Ovary (tissue), 9 donors: ENCODE measurements around the gene RBM6. TPM values are rescaled to one million over a fixed set of nuclear protein-coding genes. Genes with fewer than 3 reads are reported as not detected.

Source experiments
- DNase-seq, 5 donors: peaks; one replicate each; pipeline ENCODE4 v3.0.0-alpha.2; 2019 to 2020
- H3K27ac ChIP-seq, 2 donors: fragments of 200-600 bp; one replicate each; pipeline versions ENCODE4 v1.5.1 to v1.8.0; 2019 to 2022
- H3K27me3 ChIP-seq: fragments of 200-600 bp; one replicate; pipeline ENCODE4 v1.8.0; 2022
- H3K36me3 ChIP-seq: fragments of 200-600 bp; sonication (generic); one replicate; pipeline ENCODE4 v1.5.1; 2019
- H3K4me1 ChIP-seq: one replicate; pipeline ENCODE4 v1.8.1; 2013; ENCODE audit warnings: mild to moderate bottlenecking, moderate library complexity; ENCODE audit not compliant: insufficient read depth
- H3K4me3 ChIP-seq: fragments of 200-600 bp; sonication (generic); one replicate; pipeline ENCODE4 v1.5.1; 2017
- H3K9me3 ChIP-seq, 2 donors: fragments of 200-600 bp in 1 of 2; sonication (generic) in 1 of 2; one replicate each; pipeline versions ENCODE4 v1.5.1 to v1.8.1; 2013 to 2019; ENCODE audit warnings: mild to moderate bottlenecking in 1 of 2, moderate library complexity in 1 of 2
- CTCF ChIP-seq, 3 donors: fragments of 450-650 bp in 2 of 3; fragments of 200-600 bp in 1 of 3; IDR thresholded peaks; one replicate each; pipeline versions ENCODE4 v1.5.1 to v1.8.0; 2016 to 2022; ENCODE audit warnings: antibody characterized with exemption in 3 of 3, mild to moderate bottlenecking in 1 of 3
- EP300 ChIP-seq: sonication (generic); formaldehyde crosslinking; IDR thresholded peaks from one replicate; pipeline ENCODE4 v1.6.1; 2017; ENCODE audit warnings: antibody characterized with exemption
- POLR2A ChIP-seq: fragments of 450-650 bp; IDR thresholded peaks from one replicate; pipeline ENCODE4 v1.6.1; 2017; ENCODE audit warnings: antibody characterized with exemption, mild to moderate bottlenecking, moderate library complexity
- WGBS, 3 donors: extraction: QIAGEN DNeasy Blood & Tissue Kit in 1 of 3; methylation state at CpG; one replicate each; pipeline versions ENCODE4 v1.1.5 to v1.1.7; 2013 to 2017; 5-methylcytosine and 5-hydroxymethylcytosine counted together
- intact Hi-C, 4 donors: fragments of 100-400 bp; cut with DNase I; formaldehyde crosslinking; loops; one replicate each; pipeline versions ENCODE4 v1.11.0 to v1.15.1; 2022 to 2023
- polyA plus RNA-seq, 2 donors: library from polyadenylated mRNA; stranded (reverse); fragments of 200-250 nt in 1 of 2; fragments of 350-450 nt in 1 of 2; fragmentation: Illumina TruSeq in 1 of 2; extraction: RNeasy Lipid Tissue Mini Kit (QIAGEN cat#74804) in 1 of 2; gene quantifications; one replicate each; pipeline ENCODE4 v1.2.3, GENCODE V29; 2013 to 2014
- total RNA-seq, 7 donors: library from RNA; depleted of rRNA in 2 of 7; stranded (reverse); fragments of >200 nt in 2 of 7; fragmentation: NEBNext Ultra II Directional in 3 of 7; extraction: Animal tissue kit (Norgen Biotek cat#: 25700) in 3 of 7; gene quantifications; one replicate each; pipeline versions ENCODE4 v1.1.0 to v1.2.4, GENCODE V29; 2016 to 2023
- donor health status: DM: no; HTN: no; CAD: no; lungs with moderate emphysema.
- donor health status: DM: no; HTN: no; CAD: no.
- donor health status: Bipolar disorder and iron deficiency.
- donor health status: DM: yes; HTN: yes; CAD: no.
- donor health status: DM: no; HTN: no; CAD: no.
- donor health status: DM: yes; HTN: yes; CAD: no.

The RBM6 gene
- total and polyA plus RNA-seq, 9 donors: 70.1 to 108 (median 88.0) TPM

DNA sequence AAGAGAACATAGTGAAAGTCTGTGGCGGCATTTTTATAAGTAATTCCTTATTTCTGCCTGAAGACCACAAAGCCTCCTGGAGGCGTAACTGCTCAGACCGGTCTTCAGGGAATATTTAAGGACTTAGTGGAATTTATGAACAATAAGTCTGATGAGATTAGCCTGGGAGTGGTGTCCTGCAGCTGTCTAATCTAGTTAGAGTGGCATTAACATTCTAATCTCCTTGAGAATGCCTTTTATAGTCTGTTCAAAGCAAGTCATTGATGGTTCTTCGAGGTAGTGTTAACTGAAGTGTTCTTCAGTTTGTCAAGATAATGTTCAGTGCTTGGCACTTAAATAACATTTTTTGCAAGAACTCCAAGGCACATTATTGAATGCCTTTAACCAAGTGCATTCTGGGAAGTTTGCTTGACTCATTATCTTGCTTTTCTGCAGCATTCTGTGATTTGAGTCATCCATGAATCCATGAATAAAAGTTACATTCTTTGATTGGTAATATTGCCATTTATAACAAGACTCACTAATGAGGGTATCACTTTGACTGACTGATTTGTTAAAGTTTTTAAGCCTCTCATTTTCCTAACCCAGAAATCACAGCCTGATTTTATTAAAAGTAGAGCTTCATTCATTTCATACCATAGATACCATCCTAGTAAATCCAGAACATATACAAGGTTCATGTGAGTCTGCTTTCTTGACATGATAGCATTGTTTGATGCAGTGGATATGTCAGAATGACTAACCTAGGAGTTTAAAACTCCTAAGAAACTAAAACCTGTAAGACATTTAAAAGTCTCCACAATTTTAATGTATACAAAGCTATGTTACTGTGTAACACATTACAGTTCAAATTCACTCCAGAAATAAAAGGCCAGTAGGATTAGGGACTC, 161.3 kb downstream of the RBM6 start:
- DNase-seq: no peak
- TF ChIP-seq POLR2A: no peak
- TF ChIP-seq EP300: no peak
- TF ChIP-seq CTCF (IDR thresholded peaks at IDR 0.05): no peak
- H3K9me3 ChIP-seq: no peaks in the 10 kb centered on the region
- intact Hi-C loops: no loop called here
- H3K27ac ChIP-seq: no peak overlapping the region
- no peaks in the 10 kb centered on the region for H3K36me3 ChIP-seq
- 76 to 81% (median 78%) methylated on average over 4 of the region's 4 CpGs for WGBS, 3 donors
- no peaks in the 10 kb centered on the region for H3K4me1 ChIP-seq
- no peaks in the 10 kb centered on the region for H3K27me3 ChIP-seq
- no peak overlapping the region for H3K4me3 ChIP-seq

GRCh38 chr3:50102558-50102957, 162.6 kb downstream of the RBM6 start:
- no peak overlapping the region for H3K27ac ChIP-seq
- H3K36me3 ChIP-seq: no peaks in the 10 kb centered on the region
- no peaks in the 10 kb centered on the region for H3K9me3 ChIP-seq
- 89 to 92% (median 90%) methylated on average over 7 of the region's 7 CpGs for WGBS, 3 donors
- DNase-seq: no peak
- no peaks in the 10 kb centered on the region for H3K4me1 ChIP-seq
- H3K27me3 ChIP-seq: no peaks in the 10 kb centered on the region
- TF ChIP-seq CTCF (IDR thresholded peaks at IDR 0.05) (no peak), POLR2A (no peak), EP300 (no peak)
- H3K4me3 ChIP-seq: no peak overlapping the region
- intact Hi-C loops: no loop called here

- Histone ChIP-seq H3K27ac (no peak overlapping the region), H3K9me3 (no peaks in the 10 kb centered on the region), H3K36me3 (peaks cover 8% of the 10 kb centered on the region), H3K27me3 (no peaks in the 10 kb centered on the region), H3K4me1 (no peaks in the 10 kb centered on the region), H3K4me3 (no peak overlapping the region)
- TF ChIP-seq CTCF (IDR thresholded peaks at IDR 0.05): no peak
- no peak for TF ChIP-seq POLR2A
- TF ChIP-seq EP300: no peak
- intact Hi-C loops: loop anchor here in 1 of 4 donors (10.0 kb wide), 1 partner anchor 163 kb away; the partner anchor contains the start of gene LSMEM2
- WGBS, 3 donors: 78 to 86% (median 80%) methylated on average over 5 of the region's 5 CpGs
- DNase-seq: no peak
These were observed 171.8 kb downstream of the RBM6 start for GRCh38 chr3:50111757-50112156.

- Histone ChIP-seq H3K4me3 (no peak overlapping the region), H3K27ac (no peak overlapping the region), H3K36me3 (peaks cover 8% of the 10 kb centered on the region), H3K4me1 (no peaks in the 10 kb centered on the region), H3K27me3 (no peaks in the 10 kb centered on the region), H3K9me3 (no peaks in the 10 kb centered on the region)
- DNase-seq: peak in 1 of 5 donors; percentile 9
- intact Hi-C loops: loop anchor here in 1 of 4 donors (10.0 kb wide), 1 partner anchor 162 kb away; the partner anchor contains the start of gene LSMEM2
- no peak for TF ChIP-seq EP300
- no peak for TF ChIP-seq POLR2A
- no peak for TF ChIP-seq CTCF (IDR thresholded peaks at IDR 0.05)
- WGBS, 3 donors: 91 to 97% (median 92%) methylated on average over 3 of the region's 3 CpGs
These were observed 172.5 kb downstream of the RBM6 start for GRCh38 chr3:50112462-50112861.
